NK-92 (cell line): ENCODE data around the gene LIMCH1.
"Not testable (repeated sequence)": the region's sequence is repeated elsewhere in the genome, so short reads cannot be mapped to it uniquely, and the experiment has no call there.

ENCODE experiments used
- DNase-seq: peaks from one replicate; lab custom pipeline; 2025; ENCODE audit not compliant: unreplicated experiment; lab: John Stamatoyannopoulos, UW

LIMCH1 gene

GRCh38 chr4:41638866-41639265, 100.9 kb downstream of the LIMCH1 start:
- DNase-seq = no peak

GRCh38 chr4:41639291-41639690, 101.3 kb downstream of the LIMCH1 start:
- no peak for DNase-seq

GRCh38 chr4:41640906-41641305, 102.9 kb downstream of the LIMCH1 start:
- DNase-seq = no peak

- not testable (repeated sequence) for DNase-seq
These were observed 104.8 kb downstream of the LIMCH1 start for GRCh38 chr4:41642746-41643145.

- no peak for DNase-seq
These were observed 105.4 kb downstream of the LIMCH1 start for GRCh38 chr4:41643331-41643730.

- no peak for DNase-seq
These were observed 106.4 kb downstream of the LIMCH1 start for GRCh38 chr4:41644288-41644914.

GRCh38 chr4:41644915-41645295, 106.9 kb downstream of the LIMCH1 start:
- DNase-seq = no peak

GRCh38 chr4:41645728-41646390, 107.9 kb downstream of the LIMCH1 start:
- no peak for DNase-seq

- DNase-seq = no peak
These were observed 108.9 kb downstream of the LIMCH1 start for GRCh38 chr4:41646862-41647261.

- DNase-seq = no peak
These were observed 109.4 kb downstream of the LIMCH1 start for GRCh38 chr4:41647383-41647782.

- not testable (repeated sequence) for DNase-seq
These were observed 113.2 kb downstream of the LIMCH1 start for GRCh38 chr4:41651150-41651549.

GRCh38 chr4:41652971-41653370, 115.0 kb downstream of the LIMCH1 start:
- no peak for DNase-seq

- no peak for DNase-seq
These were observed 115.6 kb downstream of the LIMCH1 start for GRCh38 chr4:41653523-41653922.

GRCh38 chr4:41655177-41655576, 117.2 kb downstream of the LIMCH1 start:
- no peak for DNase-seq

GRCh38 chr4:41656106-41656505, 118.1 kb downstream of the LIMCH1 start:
- no peak for DNase-seq

- no peak for DNase-seq
These were observed 118.9 kb downstream of the LIMCH1 start for GRCh38 chr4:41656572-41657520.

- no peak for DNase-seq
These were observed 119.6 kb downstream of the LIMCH1 start for GRCh38 chr4:41657561-41657960.

GRCh38 chr4:41658163-41658562, 120.2 kb downstream of the LIMCH1 start:
- DNase-seq = no peak

GRCh38 chr4:41660352-41660751, 122.4 kb downstream of the LIMCH1 start:
- DNase-seq = no peak

- no peak for DNase-seq
These were observed 123.6 kb downstream of the LIMCH1 start for GRCh38 chr4:41661442-41662076.

- DNase-seq = no peak
These were observed 127.8 kb downstream of the LIMCH1 start for GRCh38 chr4:41665636-41666207.
